Stimulated activated CD4-positive, alpha-beta T cell treated with anti-CD3 and anti-CD28 coated beads, Interleukin-2, amount 100 ng/mL, for 4 hours (primary cell): ENCODE data around the gene PLCB1.

Experiments used
- DNase-seq: peaks from one replicate; pipeline ENCODE4 v3.0.0-alpha.2; 2020; ENCODE audit warnings: low read depth

The PLCB1 gene

DNA sequence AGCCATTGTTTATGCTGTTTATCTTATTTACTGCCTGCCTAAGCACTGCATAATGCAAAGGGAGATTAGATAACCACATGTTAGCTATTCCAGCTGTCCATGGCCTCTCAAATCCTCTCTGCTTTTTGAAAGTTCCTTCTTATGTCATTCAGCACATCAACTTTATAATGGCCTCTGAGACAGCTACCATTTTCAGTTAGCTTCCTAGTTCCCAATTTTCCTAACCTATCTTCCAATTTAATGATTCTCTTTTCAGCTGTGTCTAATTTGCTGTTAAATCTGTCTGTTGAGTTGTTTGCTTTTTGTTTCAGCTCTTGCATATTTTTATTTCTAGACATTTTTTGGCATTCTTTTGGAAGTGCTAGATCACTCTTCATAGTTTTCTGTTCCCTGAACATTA, 763.4 kb downstream of the PLCB1 start:
- DNase-seq: no peak

DNA sequence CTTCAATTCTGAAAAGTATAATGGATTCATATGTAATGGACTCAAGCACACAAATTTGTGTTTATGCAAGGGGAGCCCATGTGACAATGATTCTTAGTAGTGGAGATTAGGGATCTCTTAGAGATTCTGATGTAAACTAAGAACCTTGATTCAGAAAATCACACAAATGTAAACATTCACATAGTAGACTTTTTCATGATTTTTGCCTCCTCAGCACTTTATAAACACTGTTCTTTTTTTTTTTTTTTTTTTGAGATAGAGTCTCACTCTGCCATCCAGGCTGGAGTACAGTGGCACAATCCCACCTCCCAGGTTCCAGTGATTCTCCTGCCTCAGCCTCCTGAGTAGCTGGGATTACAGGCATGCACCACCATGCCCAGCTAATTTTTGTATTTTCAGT, 766.8 kb downstream of the PLCB1 start:
- DNase-seq: no peak

DNA sequence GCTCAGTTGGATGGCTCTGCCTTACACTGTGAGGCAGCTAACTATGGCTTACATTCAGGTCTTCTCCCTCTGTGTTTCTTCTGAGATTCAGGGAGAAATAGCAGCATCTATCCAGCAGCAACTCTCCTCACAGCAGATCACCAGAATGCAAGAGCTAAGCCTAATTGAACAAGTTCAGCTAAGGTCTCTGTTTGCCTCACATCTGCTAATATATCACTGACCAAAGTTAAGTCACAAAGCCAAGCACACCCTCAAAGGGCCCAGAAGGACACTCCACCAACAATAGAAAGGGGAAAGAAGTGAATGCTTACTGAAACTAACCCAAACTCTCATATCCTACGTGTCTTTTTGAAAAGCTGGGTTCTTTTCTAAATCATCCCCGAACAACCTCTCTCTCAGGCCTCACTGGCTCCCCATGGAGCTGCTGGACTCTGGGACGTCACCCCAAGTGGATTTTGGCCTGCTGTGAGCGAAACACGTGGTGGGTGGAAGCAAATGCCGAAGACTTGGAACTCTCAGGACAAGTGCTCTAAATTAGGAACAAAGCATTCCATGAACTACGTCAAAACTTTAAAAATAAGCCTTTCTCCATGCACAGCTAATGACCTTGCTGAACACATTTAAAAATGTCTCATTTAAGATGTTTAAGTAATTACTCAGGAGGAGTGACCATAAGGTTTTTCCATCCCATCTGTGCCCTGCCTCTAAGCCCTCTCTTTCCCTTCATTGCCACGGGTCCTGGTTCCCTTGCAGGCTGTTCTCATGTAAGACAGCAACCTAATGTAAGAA, 769.4 kb downstream of the PLCB1 start:
- no peak for DNase-seq

DNA sequence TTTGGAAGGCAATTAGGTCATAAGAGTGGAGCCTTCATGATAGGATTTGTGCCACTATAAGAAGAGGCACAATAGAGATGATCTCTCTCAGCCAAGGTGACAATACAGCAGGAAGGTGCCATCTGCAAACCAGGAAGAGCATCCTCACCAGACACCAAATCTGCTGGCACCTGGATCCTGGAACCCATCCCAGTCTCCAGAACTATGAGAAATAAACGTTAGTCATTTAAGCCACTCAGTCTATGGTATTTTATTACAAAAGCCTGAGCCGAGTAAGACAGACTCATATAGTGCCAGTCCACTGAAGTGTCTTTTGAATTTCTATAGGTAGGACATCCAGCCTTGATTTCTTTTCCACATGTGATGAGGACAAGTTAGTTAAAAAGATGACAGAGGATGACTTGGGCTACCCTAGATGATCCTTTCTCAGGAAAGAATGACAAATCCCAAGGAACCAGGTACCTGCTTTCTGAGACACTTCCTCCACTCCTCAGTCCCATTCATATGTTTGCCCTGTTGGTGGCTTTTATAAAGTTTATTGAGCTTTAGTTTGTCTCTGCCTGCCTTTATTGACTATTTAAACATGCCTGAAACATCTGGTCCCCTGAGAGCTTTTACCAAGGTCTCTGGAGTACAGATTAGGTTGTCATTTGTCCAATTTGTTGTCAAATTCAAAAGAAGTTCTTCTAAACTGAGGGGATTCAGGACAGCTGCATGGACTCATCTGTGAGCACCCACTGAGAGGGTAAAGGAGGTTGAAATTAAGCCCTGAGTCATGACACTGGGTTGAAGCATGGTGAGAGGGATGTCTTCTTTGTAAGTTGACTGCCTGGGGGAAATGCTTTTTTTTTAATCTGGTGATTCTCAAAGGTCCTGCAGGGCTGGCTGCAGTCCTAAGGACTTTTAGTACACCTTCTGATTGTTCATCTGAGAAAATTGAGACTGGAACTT, 771.9 kb downstream of the PLCB1 start:
- DNase-seq: no peak

DNA sequence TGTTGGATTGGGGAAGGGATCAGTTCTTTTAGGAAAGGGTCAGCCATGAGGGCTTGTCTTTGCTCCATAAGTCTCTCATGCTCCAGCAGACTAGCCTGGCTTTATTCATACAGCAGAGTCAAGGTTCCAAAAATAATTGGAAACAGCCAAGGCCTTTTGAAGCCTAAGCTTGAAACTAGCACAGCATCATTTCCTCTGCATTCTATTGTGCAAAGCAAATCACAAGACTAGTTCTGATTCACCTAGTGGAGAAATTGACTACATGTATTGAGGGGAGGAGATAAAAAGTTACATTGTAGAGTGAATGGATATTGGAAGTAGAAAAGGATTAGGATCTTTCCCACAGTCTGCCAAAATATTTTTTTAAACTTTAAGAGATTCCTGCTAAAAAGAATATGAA, 777.5 kb downstream of the PLCB1 start:
- no peak for DNase-seq

DNA sequence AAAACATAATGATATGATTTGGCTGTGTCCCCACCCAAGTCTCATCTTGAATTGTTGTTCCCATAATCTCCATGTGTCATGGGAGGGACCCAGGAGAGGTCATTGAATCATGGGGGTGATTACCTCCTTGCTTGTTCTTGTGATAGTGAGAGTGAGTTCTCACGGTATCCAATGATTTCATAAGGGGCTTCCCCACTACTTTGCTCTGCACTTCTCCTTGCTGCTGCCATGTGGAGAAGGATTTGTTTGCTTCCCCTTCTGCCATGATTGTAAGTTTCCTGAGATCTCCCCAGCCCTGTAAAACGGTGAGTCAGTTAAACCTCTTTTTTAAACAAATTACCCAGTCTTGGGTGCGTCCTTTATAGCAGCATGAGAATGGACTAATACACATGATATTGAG, 780.0 kb downstream of the PLCB1 start:
- no peak for DNase-seq

DNA sequence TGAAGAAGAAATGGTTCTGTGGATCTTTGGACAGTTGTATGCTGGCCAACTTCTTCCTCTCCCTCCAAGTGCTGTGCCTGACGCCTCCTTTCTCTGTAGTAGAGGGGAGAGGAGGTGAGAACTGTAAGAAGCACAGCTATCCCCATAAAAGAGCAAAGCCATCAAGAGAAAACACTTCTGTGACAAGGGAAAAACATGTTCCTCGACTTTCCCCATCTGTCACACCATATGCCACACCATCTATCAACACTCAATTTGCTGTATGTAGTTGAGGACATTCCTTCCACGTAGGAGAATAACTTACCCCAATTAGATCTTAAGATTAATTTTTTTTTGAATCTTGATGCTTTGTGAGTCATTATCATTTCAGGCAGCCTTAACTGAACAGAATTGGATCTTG, 780.7 kb downstream of the PLCB1 start:
- DNase-seq: no peak

DNA sequence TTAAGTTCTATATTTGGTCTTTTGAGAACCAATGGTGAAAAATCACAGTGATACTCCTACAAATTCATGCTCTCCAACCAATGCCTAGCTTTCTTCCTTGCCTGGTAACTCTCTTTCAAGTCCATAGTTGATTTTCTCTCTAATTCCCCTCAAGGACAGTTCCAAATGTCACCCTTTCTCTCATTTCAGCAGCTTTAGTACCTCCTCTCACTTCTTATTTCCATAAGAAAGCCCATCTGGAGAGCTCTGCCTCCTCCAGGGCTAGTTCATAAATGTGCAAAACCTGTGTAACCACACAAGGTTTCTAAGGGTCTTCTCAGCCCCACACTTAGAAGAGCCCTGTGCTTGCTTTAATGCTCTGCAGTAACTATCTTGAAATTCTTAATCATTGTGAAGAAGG, 781.4 kb downstream of the PLCB1 start:
- DNase-seq: no peak

DNA sequence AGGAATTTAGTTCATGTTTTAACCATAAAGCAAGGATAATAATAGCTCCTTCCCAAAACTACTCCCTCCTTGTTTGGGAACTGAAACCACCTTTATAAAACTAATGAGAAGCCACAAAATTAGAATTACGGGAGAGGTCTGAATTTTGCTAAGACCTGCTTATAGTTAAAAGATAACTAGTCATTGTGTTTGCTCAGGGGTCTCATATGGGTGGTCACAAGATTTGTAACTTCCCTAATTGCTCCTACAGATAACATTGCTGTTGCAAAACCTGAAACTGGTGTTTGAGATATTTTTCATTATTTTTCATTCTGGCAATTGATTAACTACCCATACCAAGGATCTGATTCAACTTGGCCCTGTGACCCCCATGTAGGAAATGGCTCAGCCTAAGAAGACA, 782.4 kb downstream of the PLCB1 start:
- no peak for DNase-seq

DNA sequence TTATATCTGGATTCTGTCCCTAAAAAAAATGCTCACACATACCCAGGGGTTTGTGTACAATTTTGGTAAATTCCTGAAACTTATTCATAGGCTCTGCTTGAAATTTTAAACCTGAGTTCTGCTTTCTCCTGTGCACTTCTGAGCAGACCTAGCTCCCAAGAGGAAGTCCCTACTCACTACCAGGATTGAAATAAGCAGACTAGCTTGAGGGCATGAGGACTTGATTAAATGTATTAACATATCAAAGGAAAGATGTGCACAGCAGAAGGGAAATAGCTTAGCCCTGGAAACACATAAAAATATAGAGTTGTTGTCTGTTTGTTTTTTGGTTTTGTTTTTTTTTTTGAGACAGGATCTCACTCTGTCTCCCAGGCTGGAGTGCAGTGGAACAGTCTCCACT, 785.0 kb downstream of the PLCB1 start:
- no peak for DNase-seq

DNA sequence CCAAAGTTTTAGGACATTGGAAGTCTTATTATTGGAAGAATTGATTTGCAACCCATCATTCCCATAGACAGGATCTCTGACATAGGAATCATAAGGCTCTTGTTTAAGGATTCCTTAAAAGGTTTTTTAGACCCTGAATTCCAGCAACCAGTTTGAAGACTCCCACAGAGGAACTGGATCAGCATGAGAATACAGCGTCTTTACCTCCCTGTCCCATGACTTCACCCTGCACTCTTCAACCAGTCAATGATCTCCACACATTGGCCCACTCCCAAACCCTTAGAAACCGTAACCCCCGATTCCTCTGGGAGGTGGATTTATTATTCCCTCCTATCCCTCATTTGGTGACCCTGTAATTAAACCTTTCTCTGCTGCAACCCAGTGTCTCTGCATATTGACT, 786.1 kb downstream of the PLCB1 start:
- DNase-seq: no peak

DNA sequence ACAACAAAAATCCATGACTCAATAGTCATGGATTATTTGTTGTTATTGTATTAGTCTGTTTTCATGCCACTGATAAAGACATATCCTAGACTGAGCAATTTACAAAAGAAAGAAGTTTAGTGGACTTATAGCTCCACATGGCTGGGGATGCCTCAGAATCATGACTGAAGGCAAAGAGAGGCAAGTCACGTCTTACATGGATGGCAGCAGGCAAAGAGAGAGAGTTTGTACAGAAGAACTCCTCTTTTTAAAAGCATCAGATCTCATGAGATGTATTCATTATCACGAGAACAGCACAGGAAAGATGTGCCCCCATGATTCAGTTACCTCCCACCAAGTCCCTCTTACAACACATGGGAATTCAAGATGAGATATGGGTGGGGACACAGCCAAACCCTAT, 792.5 kb downstream of the PLCB1 start:
- no peak for DNase-seq

DNA sequence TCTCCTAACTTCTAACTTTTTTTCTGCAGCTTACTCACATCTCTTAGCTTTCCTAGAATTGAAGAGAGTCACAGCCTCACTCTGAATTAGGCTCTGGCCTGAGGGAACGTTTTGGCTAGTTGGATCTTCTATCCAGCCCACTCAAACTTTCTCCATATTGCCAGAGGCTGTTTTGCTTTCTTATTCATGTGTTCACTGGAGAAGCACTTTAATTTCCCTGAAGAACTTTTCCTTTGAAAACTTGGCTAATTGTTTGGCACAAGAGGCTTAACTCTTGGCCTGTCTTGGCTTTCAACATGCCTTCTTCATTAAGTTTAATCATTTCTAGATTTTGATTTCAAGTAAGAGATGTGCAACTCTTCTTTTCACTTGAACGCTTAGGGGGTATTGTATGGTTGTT, 798.7 kb downstream of the PLCB1 start:
- DNase-seq: no peak

DNA sequence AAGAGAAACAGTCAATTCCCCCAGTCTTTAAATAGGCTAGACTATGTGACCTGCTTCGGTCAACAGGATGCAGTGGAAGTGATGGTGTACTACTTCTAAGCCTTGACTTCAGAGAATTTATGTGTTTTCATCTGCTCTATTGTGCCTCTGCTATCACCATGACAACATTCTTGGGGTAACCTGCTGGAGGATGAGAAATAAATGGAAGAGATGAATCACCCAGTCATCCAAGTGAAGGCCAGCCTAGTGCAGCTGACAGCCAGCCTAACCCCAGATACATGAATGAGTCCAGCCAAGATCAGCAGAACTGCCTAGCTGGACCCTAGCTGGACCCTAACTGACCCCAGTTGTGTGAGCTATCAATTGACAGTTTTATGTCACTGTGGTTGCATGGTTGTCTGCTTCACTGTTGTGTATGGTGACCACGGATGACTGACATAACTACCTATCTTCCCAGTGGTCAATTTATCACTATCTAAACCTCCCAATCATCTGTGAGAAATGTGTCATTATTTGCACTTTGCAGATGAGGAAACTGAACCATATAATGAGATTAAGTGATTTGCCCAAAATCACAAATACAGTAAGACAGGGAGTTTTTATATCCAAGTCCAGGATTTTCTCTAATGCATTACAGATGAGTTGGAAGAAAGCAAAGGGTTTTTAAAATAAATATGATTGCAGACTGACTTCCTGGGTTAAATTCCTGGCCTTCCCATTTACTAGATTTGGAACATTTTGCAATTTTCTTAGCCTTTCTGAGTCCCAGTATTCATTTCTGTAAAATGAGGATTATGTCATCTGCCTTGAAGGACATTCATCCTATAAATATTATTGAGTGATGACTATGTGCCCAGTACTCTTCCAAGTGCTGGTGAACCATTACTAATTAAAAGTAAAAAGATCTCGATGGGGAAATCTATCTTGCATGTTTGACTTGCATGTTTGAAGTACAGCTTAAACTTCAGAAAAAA, 800.4 kb downstream of the PLCB1 start:
- no peak for DNase-seq

DNA sequence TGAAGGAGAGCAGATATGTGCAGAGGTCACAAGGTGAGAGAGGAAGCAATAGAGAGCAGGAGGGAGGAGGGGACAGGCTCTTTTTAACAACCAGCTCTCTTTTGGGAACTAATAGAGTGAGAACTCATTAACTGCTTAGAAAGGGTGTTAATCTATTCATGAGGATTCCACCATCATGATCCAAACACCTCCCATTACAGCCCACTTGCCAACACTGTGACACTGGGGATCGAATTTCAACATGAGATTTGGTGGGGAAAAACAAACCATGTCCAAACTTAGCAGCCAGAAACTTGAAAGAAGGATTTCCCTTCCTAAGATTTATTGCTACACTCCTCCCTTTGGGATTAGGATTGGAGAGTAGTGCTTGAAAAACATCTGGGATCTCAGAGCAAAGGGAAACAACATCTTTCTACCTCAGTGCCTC, 801.3 kb downstream of the PLCB1 start:
- no peak for DNase-seq

DNA sequence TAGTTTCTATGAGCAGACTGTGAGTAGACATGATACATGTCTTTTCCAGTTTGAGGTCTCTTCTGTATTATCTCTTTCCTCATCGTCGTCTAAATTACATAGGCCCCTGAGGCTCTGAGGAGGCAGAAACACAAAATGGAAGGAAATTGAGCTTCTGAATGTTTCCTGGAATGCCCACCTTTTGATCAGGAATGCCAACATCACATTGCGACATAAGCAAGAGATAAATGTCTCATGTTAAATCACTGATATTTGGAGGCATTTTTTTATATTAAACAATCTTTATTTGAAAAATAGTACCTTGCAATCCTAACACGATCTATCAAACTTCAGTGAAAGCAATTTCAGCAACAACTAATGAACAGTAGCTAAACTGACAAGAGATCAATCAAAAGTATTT, 802.3 kb downstream of the PLCB1 start:
- no peak for DNase-seq
